Measurements from ENCODE around the gene ACVRL1.

- TF ChIP-seq CTCF (IDR thresholded peaks at IDR 0.05) (no peak), EZH2 (IDR thresholded peaks at IDR 0.05; ENCODE audit: borderline replicate concordance, insufficient read depth, low read depth, low read length, poor library complexity, severe bottlenecking) (no peak)
These were observed 33.3 kb upstream of the ACVRL1 start for GRCh38 chr12:51874000-51874399.

Data from B cell (primary cell).